Mucosa of descending colon (tissue), 3 donors: Measurements from ENCODE around the gene LAMB4. TPM values are rescaled to one million over a fixed set of nuclear protein-coding genes. Genes with fewer than 3 reads are reported as not detected.

Source experiments
- ATAC-seq: fragments of 200-7000 bp; cut with Tn5 transposase; one replicate; pipeline ENCODE4 v1.9.1; 2020; ENCODE audit warnings: mild to moderate bottlenecking, moderate library complexity
- DNase-seq, 3 donors: peaks; one replicate each; pipeline ENCODE4 v3.0.0-alpha.2; 2020
- H3K36me3 ChIP-seq: fragments of 200-600 bp; one replicate; pipeline ENCODE4 v1.8.0; 2021; ENCODE audit warnings: low read depth, mild to moderate bottlenecking
- H3K4me1 ChIP-seq: fragments of 200-600 bp; one replicate; pipeline ENCODE4 v1.8.0; 2021; ENCODE audit warnings: low read depth, mild to moderate bottlenecking
- H3K4me3 ChIP-seq: fragments of 200-600 bp; one replicate; pipeline ENCODE4 v1.8.0; 2021; ENCODE audit warnings: mild to moderate bottlenecking
- H3K9me3 ChIP-seq: fragments of 200-600 bp; one replicate; pipeline ENCODE4 v1.8.0; 2021; ENCODE audit warnings: mild to moderate bottlenecking
- intact Hi-C, 2 donors: fragments of 100-400 bp; cut with DNase I in 1 of 2; cut with micrococcal nuclease in 1 of 2; formaldehyde crosslinking; loops; one replicate each; pipeline versions ENCODE4 v1.11.0 to v1.11.1; 2022; cut with DNase I, micrococcal nuclease
- total RNA-seq, 3 donors: library from RNA; stranded (reverse); fragmentation: NEBNext Ultra II Directional in 2 of 3; extraction: Animal tissue kit (Norgen Biotek cat#: 25700) in 2 of 3; gene quantifications; one replicate each; pipeline versions ENCODE4 v1.2.1 to v1.2.4, GENCODE V29; 2021 to 2023
- TF ChIP-seq, protein P1 (sequence below): fragments of 200-600 bp; IDR thresholded peaks from one replicate; pipeline ENCODE4 v1.8.0; 2022; ENCODE audit warnings: antibody characterized with exemption, mild to moderate bottlenecking
- donor health status: DM: no; HTN: no; CAD: no; lungs with moderate emphysema.
- donor health status: DM: no; HTN: no; CAD: no.
- donor health status: DM: no; HTN: yes; CAD: no.

LAMB4 gene
- total RNA-seq, 3 donors from 2014 or later, result 0.22 TPM; not detected in 2

- TF ChIP-seq, protein P1, sequence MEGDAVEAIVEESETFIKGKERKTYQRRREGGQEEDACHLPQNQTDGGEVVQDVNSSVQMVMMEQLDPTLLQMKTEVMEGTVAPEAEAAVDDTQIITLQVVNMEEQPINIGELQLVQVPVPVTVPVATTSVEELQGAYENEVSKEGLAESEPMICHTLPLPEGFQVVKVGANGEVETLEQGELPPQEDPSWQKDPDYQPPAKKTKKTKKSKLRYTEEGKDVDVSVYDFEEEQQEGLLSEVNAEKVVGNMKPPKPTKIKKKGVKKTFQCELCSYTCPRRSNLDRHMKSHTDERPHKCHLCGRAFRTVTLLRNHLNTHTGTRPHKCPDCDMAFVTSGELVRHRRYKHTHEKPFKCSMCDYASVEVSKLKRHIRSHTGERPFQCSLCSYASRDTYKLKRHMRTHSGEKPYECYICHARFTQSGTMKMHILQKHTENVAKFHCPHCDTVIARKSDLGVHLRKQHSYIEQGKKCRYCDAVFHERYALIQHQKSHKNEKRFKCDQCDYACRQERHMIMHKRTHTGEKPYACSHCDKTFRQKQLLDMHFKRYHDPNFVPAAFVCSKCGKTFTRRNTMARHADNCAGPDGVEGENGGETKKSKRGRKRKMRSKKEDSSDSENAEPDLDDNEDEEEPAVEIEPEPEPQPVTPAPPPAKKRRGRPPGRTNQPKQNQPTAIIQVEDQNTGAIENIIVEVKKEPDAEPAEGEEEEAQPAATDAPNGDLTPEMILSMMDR, result no peak
- intact Hi-C loops, result no loop called here
- no peak overlapping the region for H3K4me3 ChIP-seq
- no peaks in the 10 kb centered on the region for H3K36me3 ChIP-seq
- no peak for DNase-seq
- H3K4me1 ChIP-seq, result no peaks in the 10 kb centered on the region
- ATAC-seq, result no peak
- no peaks in the 10 kb centered on the region for H3K9me3 ChIP-seq
These were observed 16.9 kb upstream of the LAMB4 start for GRCh38 chr7:108147031-108147563.

DNA sequence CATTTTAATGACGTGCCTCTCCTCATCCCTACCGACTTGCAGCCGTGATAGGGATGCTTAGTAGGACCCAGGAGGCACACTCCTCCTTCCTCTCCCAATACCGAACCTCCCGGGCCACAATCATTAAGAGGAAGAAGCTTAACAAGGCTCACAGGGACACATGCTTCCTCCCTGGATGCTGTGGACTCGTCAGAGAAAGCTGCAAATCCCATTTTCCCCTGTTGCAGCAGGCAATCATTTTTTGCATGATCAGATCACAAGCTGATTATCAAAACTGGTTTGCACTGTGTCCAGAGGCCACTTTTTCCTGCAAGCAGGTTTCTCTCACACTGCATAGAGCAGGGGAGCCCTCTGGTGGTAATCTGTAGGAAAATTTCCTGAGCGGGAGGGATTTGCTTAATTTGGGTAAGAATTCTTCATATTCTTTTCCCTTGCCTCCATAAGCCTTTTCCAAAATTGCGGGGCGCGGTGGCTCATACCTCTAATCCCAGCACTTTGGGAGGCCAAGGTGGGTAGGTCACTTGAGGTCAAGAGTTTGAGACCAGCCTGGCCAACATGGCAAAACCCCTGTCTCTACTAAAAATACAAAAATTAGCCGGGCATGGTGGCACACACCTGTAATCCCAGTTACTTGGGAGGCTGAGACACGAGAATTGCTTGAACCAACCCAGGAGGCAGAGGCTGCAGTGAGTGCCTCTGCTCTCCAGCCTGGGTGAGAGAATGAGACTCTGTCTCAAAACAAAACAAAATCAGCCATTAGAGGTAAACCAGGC, 16.1 kb upstream of the LAMB4 start:
- ATAC-seq (peak; percentile 87), DNase-seq (peak in 2 of 3 donors; percentile 34 to 73)
- H3K4me1 ChIP-seq, result no peaks in the 10 kb centered on the region
- intact Hi-C loops, result no loop called here
- H3K9me3 ChIP-seq, result no peaks in the 10 kb centered on the region
- no peaks in the 10 kb centered on the region for H3K36me3 ChIP-seq
- no peak overlapping the region for H3K4me3 ChIP-seq
- TF ChIP-seq, protein P1, result peak; percentile 80

DNA sequence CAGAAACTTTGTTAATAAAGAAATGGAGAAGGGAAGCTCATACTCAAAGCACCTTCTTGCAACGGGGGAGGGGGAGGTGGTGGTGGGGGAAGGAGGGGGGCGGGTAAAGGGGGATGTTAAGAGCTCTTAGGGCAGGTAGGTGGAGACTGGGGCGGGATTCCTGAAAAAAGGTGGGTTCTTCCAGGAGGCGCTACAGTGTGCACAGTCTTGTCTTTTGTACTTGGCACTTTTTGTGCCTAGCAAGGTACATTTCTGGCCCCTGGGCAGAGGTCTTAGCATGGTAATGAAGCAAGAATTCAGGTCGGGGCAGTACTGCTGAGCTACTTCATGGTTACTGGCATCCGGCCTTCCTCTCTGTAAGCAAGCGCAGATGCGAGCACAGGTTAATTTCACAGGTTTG, 15.2 kb upstream of the LAMB4 start:
- TF ChIP-seq, protein P1, result no peak
- H3K9me3 ChIP-seq, result no peaks in the 10 kb centered on the region
- ATAC-seq (no peak), DNase-seq (no peak)
- intact Hi-C loops, result no loop called here
- no peak overlapping the region for H3K4me3 ChIP-seq
- H3K4me1 ChIP-seq, result no peaks in the 10 kb centered on the region
- H3K36me3 ChIP-seq, result no peaks in the 10 kb centered on the region

- Histone ChIP-seq H3K4me1 (no peaks in the 10 kb centered on the region), H3K36me3 (no peaks in the 10 kb centered on the region), H3K9me3 (no peaks in the 10 kb centered on the region), H3K4me3 (no peak overlapping the region)
- DNase-seq (no peak), ATAC-seq (no peak)
- TF ChIP-seq, protein P1, result no peak
- intact Hi-C loops, result no loop called here
These were observed 14.8 kb upstream of the LAMB4 start for GRCh38 chr7:108144931-108145330.

DNA sequence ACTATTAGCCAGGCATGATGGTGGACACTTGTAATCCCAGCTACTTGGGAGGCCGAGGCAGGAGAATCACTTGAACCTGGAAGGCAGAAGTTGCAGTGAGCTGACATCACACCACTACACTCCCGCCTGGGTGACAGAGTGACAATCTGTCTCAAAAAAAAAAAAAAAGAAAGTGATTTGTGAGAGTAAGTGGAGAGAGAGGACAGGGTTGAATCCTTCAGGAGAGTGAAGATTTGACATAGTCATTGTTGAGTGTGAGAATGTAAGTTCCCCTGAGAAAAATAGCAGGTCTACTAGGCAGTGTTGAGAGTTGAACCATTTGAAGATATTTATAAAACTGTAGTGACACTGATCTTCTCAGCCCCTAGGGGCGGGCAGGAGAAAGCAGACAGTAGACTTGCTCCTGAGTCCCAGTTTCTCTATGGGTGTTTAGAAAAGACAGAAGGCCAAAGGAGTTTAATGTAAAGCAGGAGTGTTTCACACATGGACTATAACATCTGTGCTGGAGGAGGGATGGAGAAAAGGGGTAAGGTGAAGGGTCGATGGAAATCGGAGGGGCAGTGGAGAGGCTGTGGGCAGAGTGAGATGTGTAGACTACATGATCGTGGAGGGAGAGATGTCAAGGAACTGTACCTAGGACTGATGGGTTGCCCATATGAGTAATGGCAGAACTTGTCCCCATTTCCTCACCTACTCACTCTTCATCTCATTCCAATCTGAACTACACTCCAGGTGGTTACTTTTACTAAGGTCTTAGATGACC, 13.7 kb upstream of the LAMB4 start:
- Histone ChIP-seq H3K36me3 (no peaks in the 10 kb centered on the region), H3K4me1 (no peaks in the 10 kb centered on the region), H3K9me3 (no peaks in the 10 kb centered on the region), H3K4me3 (no peak overlapping the region)
- intact Hi-C loops, result no loop called here
- DNase-seq (no peak), ATAC-seq (no peak)
- TF ChIP-seq, protein P1, result no peak
